WERI-Rb-1 (cell line): Measurements from ENCODE around the gene ADGRF1.

Experiments used
- DNase-seq: peaks from one replicate; pipeline ENCODE4 v3.0.0-alpha.2; 2020
- H3K27ac ChIP-seq: fragments of 250-450 bp; sonication (Bioruptor Pico); 2 replicates; pipeline ENCODE4 v1.5.1; 2020; ENCODE audit warnings: mild to moderate bottlenecking, moderate library complexity
- H3K27me3 ChIP-seq: fragments of 250-450 bp; sonication (Bioruptor Pico); 2 replicates; pipeline ENCODE4 v1.5.1; 2021; ENCODE audit warnings: mild to moderate bottlenecking, low read depth, moderate library complexity; ENCODE audit not compliant: insufficient read depth, severe bottlenecking
- H3K36me3 ChIP-seq: fragments of 250-450 bp; sonication (Bioruptor Pico); 2 replicates; pipeline ENCODE4 v1.5.1; 2020; ENCODE audit warnings: mild to moderate bottlenecking, moderate library complexity
- H3K4me3 ChIP-seq: 2 replicates; pipeline ENCODE4 v1.5.1; 2011; ENCODE audit warnings: low read depth, mild to moderate bottlenecking, control low read depth, low read length
- H3K9me3 ChIP-seq: fragments of 250-450 bp; sonication (Bioruptor Pico); 2 replicates; pipeline ENCODE4 v1.5.1; 2021; ENCODE audit warnings: mild to moderate bottlenecking, moderate library complexity; ENCODE audit not compliant: severe bottlenecking
- CTCF ChIP-seq: IDR thresholded peaks from 2 replicates; pipeline ENCODE4 v1.5.1; 2011; ENCODE audit warnings: low read depth, mild to moderate bottlenecking, control low read depth, inconsistent platforms, low read length

The ADGRF1 gene

DNA sequence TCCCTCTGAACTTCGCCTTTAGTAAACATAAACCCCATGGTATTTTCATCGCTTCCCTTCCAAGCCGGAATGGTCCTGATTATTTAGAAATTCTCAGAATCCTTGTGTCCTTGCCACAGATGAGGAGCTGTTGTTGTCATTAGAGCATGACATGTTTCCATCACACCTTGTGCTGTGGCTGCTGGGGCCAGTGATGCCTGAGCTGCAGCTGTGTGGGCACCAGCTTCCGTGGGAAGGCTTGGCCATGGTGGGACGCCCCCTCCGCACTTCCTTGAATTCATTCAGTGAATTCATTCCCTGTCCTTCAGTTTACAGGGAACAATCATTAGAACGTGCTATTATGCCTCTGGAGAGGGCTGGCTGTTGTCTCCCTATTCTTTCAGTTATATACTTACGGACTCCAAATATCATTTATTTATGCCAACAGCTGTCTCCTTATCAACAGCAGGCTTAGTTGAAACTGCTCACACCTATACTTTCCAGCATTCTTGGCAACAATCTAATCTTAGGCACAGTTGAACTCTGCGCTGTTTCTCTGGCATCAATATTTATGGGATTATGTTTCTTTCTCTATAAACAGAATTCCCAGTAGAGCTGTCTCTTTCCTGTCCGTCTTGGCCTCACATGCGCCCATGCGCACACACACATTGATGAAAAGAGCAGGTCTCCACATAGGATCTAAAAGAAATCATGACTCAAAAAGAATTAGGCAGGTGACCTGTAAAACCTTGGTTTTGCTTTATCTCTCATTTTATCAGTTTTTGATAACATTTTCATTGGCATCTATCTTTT, 9.0 kb downstream of the ADGRF1 start:
- no peaks in the 10 kb centered on the region for H3K36me3 ChIP-seq
- H3K9me3 ChIP-seq, result no peaks in the 10 kb centered on the region
- no peak for DNase-seq
- no peak for TF ChIP-seq CTCF
- H3K27ac ChIP-seq, result no peak overlapping the region
- H3K4me3 ChIP-seq, result no peak overlapping the region
- no peaks in the 10 kb centered on the region for H3K27me3 ChIP-seq

GRCh38 chr6:47031656-47032055, 10.5 kb downstream of the ADGRF1 start:
- Histone ChIP-seq H3K27me3 (no peaks in the 10 kb centered on the region), H3K9me3 (no peaks in the 10 kb centered on the region), H3K36me3 (no peaks in the 10 kb centered on the region), H3K27ac (no peak overlapping the region), H3K4me3 (no peak overlapping the region)
- no peak for TF ChIP-seq CTCF
- DNase-seq, result no peak

DNA sequence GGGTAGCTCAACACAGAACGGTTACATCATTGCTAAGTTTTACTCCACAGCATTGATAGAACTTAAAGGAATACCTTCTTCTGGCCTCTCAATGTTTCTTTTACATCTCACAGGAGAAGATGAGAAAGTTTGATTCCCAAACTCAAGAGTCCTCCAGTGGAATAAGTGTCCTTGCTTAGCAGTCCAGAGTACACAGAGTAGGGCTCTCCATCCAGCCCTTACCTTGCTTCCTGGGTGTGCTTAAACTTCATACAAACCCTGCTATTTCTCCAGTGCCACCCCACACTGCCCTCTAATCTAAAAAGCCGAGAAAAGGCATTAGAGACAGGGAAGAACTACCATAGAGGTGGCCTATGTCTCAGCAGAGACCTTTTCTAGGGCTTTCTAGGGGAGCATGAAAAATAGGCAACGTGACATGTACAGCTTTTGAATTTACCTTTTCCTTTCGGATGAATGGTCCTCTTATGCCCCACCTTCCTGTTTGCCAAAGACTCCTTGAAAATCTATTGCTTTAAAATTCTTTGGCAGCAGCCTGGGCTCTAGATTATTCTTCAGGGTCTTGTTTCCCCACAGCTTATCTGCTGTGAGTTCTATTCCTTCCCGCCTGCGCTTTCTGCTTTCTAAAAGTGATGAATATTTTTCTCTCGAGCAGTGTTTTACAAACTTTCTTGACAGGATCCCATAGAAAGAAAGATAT, 12.1 kb downstream of the ADGRF1 start:
- Histone ChIP-seq H3K36me3 (no peaks in the 10 kb centered on the region), H3K27ac (no peak overlapping the region), H3K9me3 (no peaks in the 10 kb centered on the region), H3K27me3 (no peaks in the 10 kb centered on the region), H3K4me3 (no peak overlapping the region)
- DNase-seq, result no peak
- no peak for TF ChIP-seq CTCF

- DNase-seq, result no peak
- no peak for TF ChIP-seq CTCF
- Histone ChIP-seq H3K27me3 (no peaks in the 10 kb centered on the region), H3K4me3 (no peak overlapping the region), H3K36me3 (no peaks in the 10 kb centered on the region), H3K9me3 (no peaks in the 10 kb centered on the region), H3K27ac (no peak overlapping the region)
Measured at GRCh38 chr6:47028835-47029360, 13.2 kb downstream of the ADGRF1 start.

- no peak overlapping the region for H3K27ac ChIP-seq
- TF ChIP-seq CTCF, result no peak
- H3K36me3 ChIP-seq, result no peaks in the 10 kb centered on the region
- no peaks in the 10 kb centered on the region for H3K27me3 ChIP-seq
- H3K4me3 ChIP-seq, result no peak overlapping the region
- no peaks in the 10 kb centered on the region for H3K9me3 ChIP-seq
- no peak for DNase-seq
Measured at GRCh38 chr6:47027315-47027714, 14.8 kb downstream of the ADGRF1 start.
